GM06990 (cell line): ENCODE measurements around the gene TTLL5.
A peak's percentile ranks its signal among the peaks of the same experiment; 100 is the strongest.

Experiments used
- DNase-seq: peaks from one replicate; pipeline ENCODE4 v3.0.0-alpha.2; 2011; ENCODE audit not compliant: insufficient read length; ENCODE audit errors: extremely low read depth
- H3K27me3 ChIP-seq: replicated peaks from 2 replicates; pipeline ENCODE4 v1.6.0; 2011; ENCODE audit warnings: low read length; ENCODE audit not compliant: control insufficient read depth, insufficient read depth
- H3K36me3 ChIP-seq: 2 replicates; pipeline ENCODE4 v1.5.1; 2011; ENCODE audit warnings: low read length; ENCODE audit not compliant: control insufficient read depth, insufficient read depth
- H3K4me3 ChIP-seq: replicated peaks from 2 replicates; pipeline ENCODE4 v1.5.1; 2011; ENCODE audit warnings: low read depth, mild to moderate bottlenecking, control low read depth, low read length
- TF ChIP-seq, protein P1 (sequence below): IDR thresholded peaks from 2 replicates; pipeline ENCODE4 v1.5.1; 2011; ENCODE audit warnings: low read length, control low read depth, mild to moderate bottlenecking, inconsistent platforms; ENCODE audit not compliant: insufficient read depth, poor library complexity, severe bottlenecking

The TTLL5 gene

DNA sequence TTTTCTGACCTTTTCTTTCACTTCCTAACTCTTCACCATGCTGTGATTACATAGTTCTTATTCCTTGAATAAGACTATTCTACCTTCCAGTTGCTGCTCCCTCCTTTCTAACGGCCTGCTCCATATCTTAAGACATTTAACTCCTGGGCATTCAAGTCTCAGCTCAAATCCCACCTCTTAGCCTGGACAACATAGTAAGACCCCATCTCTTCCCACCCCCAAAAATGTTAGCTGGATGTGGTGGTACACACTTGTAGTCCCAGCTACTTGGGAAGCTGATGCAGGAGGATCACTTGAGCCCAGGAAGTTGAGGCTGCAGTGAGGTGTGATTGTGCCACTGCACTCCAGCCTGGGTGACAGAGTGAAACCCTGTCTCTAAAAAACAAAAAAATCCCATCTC lies 11.3 kb upstream of the TTLL5 start:
- TF ChIP-seq, protein P1, sequence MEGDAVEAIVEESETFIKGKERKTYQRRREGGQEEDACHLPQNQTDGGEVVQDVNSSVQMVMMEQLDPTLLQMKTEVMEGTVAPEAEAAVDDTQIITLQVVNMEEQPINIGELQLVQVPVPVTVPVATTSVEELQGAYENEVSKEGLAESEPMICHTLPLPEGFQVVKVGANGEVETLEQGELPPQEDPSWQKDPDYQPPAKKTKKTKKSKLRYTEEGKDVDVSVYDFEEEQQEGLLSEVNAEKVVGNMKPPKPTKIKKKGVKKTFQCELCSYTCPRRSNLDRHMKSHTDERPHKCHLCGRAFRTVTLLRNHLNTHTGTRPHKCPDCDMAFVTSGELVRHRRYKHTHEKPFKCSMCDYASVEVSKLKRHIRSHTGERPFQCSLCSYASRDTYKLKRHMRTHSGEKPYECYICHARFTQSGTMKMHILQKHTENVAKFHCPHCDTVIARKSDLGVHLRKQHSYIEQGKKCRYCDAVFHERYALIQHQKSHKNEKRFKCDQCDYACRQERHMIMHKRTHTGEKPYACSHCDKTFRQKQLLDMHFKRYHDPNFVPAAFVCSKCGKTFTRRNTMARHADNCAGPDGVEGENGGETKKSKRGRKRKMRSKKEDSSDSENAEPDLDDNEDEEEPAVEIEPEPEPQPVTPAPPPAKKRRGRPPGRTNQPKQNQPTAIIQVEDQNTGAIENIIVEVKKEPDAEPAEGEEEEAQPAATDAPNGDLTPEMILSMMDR: no peak
- Histone ChIP-seq H3K36me3 (peaks cover 18% of the 10 kb centered on the region), H3K27me3 (no peaks in the 10 kb centered on the region), H3K4me3 (no peak overlapping the region)
- no peak for DNase-seq

DNA sequence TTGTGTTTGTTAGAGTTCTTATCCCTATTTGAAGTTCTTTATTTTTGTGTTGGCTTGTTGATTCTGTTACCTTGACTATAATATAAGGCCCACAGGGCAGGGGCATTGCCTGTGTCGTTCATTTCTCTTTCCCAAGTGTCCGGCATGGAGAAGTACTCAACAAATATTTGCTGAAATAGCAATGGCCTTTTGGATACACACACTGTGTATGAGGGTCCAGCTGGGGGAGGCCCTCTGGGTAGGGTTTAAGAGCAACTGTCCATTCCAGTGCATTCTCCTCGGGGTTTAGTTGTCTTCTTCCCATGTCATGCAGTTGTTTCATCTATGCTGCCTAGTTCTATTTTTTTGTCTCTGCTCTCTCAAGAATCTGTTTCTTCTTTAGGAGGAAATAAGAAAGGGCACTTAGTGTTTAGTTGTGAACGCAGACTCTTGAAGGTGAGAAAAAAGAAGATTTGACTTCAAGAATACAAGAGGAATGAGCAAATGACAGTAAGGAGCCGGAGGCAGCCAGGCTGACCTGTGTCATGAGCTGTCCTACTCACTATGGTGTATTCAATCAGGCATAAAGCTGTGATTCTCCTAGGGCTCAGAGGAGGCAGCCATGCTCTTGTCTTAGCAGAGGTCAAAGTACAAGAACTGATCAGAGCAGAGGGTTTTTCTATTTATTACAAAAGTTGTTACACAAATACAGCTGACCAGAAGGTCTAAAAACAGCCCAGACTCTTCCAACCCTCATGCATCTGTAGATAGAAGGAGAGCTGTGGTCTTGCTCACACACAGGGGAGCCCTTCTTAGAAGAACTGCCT lies 10.6 kb upstream of the TTLL5 start:
- TF ChIP-seq, protein P1: no peak
- Histone ChIP-seq H3K4me3 (no peak overlapping the region), H3K27me3 (no peaks in the 10 kb centered on the region), H3K36me3 (peaks cover 18% of the 10 kb centered on the region)
- no peak for DNase-seq

DNA sequence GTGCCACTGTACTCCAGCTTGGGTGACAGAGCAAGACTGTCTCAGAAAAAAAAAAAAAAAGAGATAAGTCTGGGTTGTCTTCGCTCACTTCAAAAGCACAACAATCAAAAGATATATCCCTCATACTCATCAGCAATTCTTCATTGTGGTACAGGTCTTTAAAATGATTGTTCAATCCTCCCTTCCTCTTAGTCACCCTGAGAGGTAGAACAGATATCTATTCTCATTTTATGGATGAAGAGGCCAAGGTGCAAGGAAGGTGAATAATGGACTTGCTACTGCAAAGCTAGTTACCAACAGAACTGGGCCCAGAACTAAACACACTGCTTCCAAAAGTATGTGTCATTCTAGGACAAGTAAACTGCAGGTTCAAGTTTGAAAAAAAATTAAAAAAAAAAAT lies 7.5 kb upstream of the TTLL5 start:
- H3K36me3 ChIP-seq: peaks cover 22% of the 10 kb centered on the region
- TF ChIP-seq, protein P1: no peak
- no peaks in the 10 kb centered on the region for H3K27me3 ChIP-seq
- DNase-seq: no peak
- H3K4me3 ChIP-seq: no peak overlapping the region

DNA sequence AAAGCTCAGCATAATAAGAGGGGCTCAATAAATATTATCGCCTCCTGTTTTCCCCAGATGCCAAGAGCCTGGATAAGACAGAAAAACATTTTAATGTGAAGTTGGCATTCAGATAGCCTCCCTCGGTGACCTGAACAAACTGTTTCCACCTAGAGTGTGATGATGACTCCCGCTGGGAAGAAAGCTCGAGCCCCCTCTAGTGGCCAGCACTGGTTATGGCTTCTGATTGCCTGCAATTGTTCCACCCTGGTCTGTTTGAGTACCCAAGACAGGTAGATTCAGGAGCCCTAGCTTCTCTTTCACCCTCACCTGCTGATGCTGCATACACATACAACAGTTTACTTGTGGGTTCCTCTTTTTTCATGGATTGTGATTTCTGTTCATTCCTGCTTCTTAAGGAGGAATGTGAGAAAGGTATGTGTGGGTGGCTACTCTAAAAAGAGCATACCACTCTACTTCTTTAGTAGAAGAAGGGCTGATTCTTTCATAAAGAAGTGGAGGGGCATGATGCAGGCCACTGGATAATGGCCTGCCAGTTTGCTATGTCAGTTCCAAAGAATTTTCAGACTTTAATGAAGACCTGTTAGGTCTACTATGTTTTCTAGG lies 6.8 kb upstream of the TTLL5 start:
- H3K27me3 ChIP-seq: no peaks in the 10 kb centered on the region
- H3K4me3 ChIP-seq: no peak overlapping the region
- peaks cover 22% of the 10 kb centered on the region for H3K36me3 ChIP-seq
- no peak for DNase-seq
- TF ChIP-seq, protein P1: peak; percentile 96

DNA sequence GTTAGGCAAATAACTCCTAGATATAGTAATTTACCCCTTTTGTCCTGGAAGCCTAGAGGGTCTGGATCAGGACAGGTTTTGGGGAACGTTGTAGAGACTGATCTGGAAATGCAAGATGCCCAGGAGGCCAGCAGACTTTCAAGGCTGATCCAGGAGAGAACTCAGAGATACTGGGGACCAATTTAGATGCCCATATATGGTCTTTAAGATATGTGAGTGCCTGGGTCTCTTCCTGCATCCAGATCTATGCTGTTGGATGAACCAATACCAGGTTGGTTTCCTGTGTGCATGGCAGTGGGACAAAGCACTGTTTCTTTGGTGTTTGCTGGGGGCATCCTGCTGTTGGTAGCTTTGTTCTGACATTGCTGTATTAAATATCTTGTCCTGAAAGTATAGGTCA lies 5.8 kb upstream of the TTLL5 start:
- Histone ChIP-seq H3K4me3 (no peak overlapping the region), H3K36me3 (peaks cover 22% of the 10 kb centered on the region), H3K27me3 (no peaks in the 10 kb centered on the region)
- DNase-seq: no peak
- TF ChIP-seq, protein P1: no peak

DNA sequence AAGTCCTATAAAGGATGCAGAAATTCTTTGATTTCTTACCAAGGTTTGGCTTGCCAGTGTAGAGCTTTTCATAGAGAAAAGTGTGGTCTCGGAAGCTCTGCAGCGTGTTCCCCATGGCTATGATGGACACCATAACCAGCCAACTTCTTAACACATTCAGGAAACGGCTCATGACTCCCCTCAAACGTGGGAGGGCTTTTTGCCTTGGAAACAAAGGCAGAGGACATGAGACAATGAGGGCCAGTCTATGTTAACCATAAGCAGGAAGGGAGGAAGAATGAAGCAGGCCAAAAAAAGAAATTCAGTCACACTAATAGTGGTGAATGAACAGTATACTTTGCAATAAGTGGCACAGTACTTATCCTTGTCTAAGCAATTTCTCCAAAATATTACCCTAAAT lies 3.7 kb upstream of the TTLL5 start:
- DNase-seq: no peak
- Histone ChIP-seq H3K27me3 (no peaks in the 10 kb centered on the region), H3K4me3 (no peak overlapping the region), H3K36me3 (peaks cover 8% of the 10 kb centered on the region)
- TF ChIP-seq, protein P1: no peak
